H1 (cell line): Measurements from ENCODE around the gene TNS3.
A peak's percentile ranks its signal among the peaks of the same experiment; 100 is the strongest.

ENCODE experiments used
- BRCA1 ChIP-seq: IDR thresholded peaks from 2 replicates; pipeline ENCODE4 v1.6.1; 2012; ENCODE audit warnings: low read depth, low read length, improper control_type of control experiment
- CEBPB ChIP-seq: IDR thresholded peaks from 2 replicates; pipeline ENCODE4 v1.6.1; 2012; ENCODE audit warnings: low read depth, low read length
- EP300 ChIP-seq, 2 experiments: IDR thresholded peaks; 1 replicate in 1 of 2; 2 replicates in 1 of 2; pipeline ENCODE4 v1.6.1; 2011 to 2012; ENCODE audit warnings: low read depth in 2 of 2, low read length in 2 of 2, mild to moderate bottlenecking in 2 of 2, borderline replicate concordance in 1 of 2, inconsistent platforms in 1 of 2, moderate library complexity in 1 of 2
- FOSL1 ChIP-seq: IDR thresholded peaks from 2 replicates; pipeline ENCODE4 v1.6.1; 2011; ENCODE audit warnings: mild to moderate bottlenecking, low read depth, low read length, moderate library complexity; ENCODE audit not compliant: insufficient read depth
- MAX ChIP-seq: IDR thresholded peaks from 2 replicates; pipeline ENCODE4 v1.6.1; 2012; ENCODE audit warnings: inconsistent platforms
- POLR2AphosphoS5 ChIP-seq: IDR thresholded peaks from 2 replicates; pipeline ENCODE4 v1.6.1; 2011; ENCODE audit warnings: low read depth, low read length
- TAF7 ChIP-seq: optimal IDR thresholded peaks from 2 replicates; pipeline ENCODE3; 2011; ENCODE audit warnings: low read depth, mild to moderate bottlenecking, inconsistent platforms, low read length, moderate library complexity, borderline replicate concordance
- TEAD4 ChIP-seq: IDR thresholded peaks from 2 replicates; pipeline ENCODE4 v1.6.1; 2012; ENCODE audit warnings: low read depth, low read length, inconsistent platforms, mixed read lengths
- YY1 ChIP-seq: IDR thresholded peaks from 2 replicates; pipeline ENCODE4 v1.6.1; 2011; ENCODE audit warnings: low read depth, mild to moderate bottlenecking, low read length
- ZNF274 ChIP-seq: IDR thresholded peaks from 2 replicates; pipeline ENCODE4 v1.7.0; 2012; ENCODE audit warnings: low read length, borderline replicate concordance; ENCODE audit errors: extremely low read depth
- TF ChIP-seq, protein P1 (sequence below), 3 experiments: IDR thresholded peaks; 1 replicate in 2 of 3; 2 replicates in 1 of 3; pipeline versions ENCODE4 v1.5.1 to v1.6.1; 2011; ENCODE audit warnings: low read length in 3 of 3, mild to moderate bottlenecking in 3 of 3, inconsistent platforms in 2 of 3, low read depth in 1 of 3, moderate library complexity in 1 of 3; ENCODE audit not compliant: insufficient read depth in 1 of 3; ENCODE audit errors: control extremely low read depth in 1 of 3

- TF ChIP-seq ZNF274: no peak
- no peak for TF ChIP-seq EP300 (IDR thresholded peaks at IDR 0.05; ENCODE audit: borderline replicate concordance in 1 of 2, low read depth in 2 of 2, low read length in 2 of 2)
- TF ChIP-seq POLR2AphosphoS5: no peak; the same call in 1 of the 2 replicates
- no peak for TF ChIP-seq TEAD4
- no peak for TF ChIP-seq BRCA1
- TF ChIP-seq, protein P1, sequence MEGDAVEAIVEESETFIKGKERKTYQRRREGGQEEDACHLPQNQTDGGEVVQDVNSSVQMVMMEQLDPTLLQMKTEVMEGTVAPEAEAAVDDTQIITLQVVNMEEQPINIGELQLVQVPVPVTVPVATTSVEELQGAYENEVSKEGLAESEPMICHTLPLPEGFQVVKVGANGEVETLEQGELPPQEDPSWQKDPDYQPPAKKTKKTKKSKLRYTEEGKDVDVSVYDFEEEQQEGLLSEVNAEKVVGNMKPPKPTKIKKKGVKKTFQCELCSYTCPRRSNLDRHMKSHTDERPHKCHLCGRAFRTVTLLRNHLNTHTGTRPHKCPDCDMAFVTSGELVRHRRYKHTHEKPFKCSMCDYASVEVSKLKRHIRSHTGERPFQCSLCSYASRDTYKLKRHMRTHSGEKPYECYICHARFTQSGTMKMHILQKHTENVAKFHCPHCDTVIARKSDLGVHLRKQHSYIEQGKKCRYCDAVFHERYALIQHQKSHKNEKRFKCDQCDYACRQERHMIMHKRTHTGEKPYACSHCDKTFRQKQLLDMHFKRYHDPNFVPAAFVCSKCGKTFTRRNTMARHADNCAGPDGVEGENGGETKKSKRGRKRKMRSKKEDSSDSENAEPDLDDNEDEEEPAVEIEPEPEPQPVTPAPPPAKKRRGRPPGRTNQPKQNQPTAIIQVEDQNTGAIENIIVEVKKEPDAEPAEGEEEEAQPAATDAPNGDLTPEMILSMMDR (IDR thresholded peaks at IDR 0.05; ENCODE audit: control extremely low read depth in 1 of 3, insufficient read depth in 1 of 3, low read depth in 1 of 3, low read length in 3 of 3): no peak; a peak in 1 of 4 replicates
- TF ChIP-seq YY1: no peak
- TF ChIP-seq FOSL1: no peak
- TF ChIP-seq TAF7: no peak
- no peak for TF ChIP-seq CEBPB
- peak; percentile 49; the same call in 1 of the 2 replicates for TF ChIP-seq MAX
Observed at GRCh38 chr7:47580811-47581331, 1.0 kb downstream of the TNS3 start.
